GM18502 (cell line): ENCODE results near the gene SYMPK.
"Not testable (repeated sequence)": the region's sequence is repeated elsewhere in the genome, so short reads cannot be mapped to it uniquely, and the experiment has no call there.

Experiments
- ATAC-seq: cut with Tn5 transposase; IDR thresholded peaks from one replicate; pipeline ENCODE4 v1.9.1; 2021; ENCODE audit warnings: mild to moderate bottlenecking; ENCODE audit not compliant: unreplicated experiment, poor library complexity

Gene SYMPK

DNA sequence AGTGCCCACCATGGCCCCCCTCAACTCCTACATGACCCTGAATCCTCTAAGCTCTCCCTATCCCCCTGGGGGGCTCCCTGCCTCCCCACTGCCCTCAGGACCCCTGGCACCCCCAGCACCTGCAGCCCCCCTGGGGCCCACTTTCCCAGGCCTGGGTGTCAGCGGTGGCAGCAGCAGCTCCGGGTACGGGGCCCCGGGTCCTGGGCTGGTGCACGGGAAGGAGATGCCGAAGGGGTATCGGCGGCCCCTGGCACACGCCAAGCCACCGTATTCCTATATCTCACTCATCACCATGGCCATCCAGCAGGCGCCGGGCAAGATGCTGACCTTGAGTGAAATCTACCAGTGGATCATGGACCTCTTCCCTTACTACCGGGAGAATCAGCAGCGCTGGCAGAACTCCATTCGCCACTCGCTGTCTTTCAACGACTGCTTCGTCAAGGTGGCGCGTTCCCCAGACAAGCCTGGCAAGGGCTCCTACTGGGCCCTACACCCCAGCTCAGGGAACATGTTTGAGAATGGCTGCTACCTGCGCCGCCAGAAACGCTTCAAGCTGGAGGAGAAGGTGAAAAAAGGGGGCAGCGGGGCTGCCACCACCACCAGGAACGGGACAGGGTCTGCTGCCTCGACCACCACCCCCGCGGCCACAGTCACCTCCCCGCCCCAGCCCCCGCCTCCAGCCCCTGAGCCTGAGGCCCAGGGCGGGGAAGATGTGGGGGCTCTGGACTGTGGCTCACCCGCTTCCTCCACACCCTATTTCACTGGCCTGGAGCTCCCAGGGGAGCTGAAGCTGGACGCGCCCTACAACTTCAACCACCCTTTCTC lies 9.4 kb upstream of the SYMPK start:
- no peak for ATAC-seq

DNA sequence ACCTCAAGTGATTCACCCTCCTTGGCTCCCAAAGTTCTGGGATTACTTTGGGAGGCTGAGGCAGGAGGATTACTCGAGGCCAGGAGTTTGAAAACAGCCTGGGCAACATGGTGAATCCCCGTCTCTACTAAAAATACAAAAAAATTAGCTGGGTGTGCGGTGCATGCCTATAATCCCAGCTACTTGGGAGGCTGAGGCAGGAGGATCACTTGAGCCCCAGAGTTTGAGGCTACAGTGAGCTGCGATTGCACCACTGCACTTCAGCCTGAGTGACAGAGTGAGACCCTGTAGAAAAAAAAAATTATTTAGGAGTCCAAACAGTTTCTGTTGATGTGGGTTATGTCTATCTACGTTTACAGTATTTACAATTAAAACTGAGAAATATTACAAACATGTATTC lies 7.9 kb upstream of the SYMPK start:
- no peak for ATAC-seq

DNA sequence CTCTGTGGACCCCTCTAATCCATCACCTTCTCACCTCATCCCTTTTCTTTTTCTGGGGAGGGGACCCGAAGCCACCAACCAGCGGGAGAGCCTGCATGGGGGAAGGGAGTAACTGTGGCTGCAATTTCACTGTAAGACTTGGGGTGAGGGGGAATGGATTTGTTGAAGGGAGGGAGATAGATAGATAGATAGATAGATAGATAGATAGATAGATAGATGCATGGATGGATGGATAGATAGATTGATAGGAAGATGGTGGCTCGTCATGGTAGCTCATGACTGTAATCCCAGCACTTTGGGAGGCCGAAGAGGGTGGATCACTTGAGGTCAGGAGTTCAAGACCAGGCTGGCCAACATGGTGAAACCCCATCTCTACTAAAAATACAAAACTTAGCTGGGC lies 4.3 kb upstream of the SYMPK start:
- ATAC-seq, result not testable (repeated sequence)

GRCh38 chr19:45866400-45867176 lies 3.6 kb upstream of the SYMPK start:
- no peak for ATAC-seq

GRCh38 chr19:45865269-45865948 lies 2.5 kb upstream of the SYMPK start:
- ATAC-seq, result no peak

DNA sequence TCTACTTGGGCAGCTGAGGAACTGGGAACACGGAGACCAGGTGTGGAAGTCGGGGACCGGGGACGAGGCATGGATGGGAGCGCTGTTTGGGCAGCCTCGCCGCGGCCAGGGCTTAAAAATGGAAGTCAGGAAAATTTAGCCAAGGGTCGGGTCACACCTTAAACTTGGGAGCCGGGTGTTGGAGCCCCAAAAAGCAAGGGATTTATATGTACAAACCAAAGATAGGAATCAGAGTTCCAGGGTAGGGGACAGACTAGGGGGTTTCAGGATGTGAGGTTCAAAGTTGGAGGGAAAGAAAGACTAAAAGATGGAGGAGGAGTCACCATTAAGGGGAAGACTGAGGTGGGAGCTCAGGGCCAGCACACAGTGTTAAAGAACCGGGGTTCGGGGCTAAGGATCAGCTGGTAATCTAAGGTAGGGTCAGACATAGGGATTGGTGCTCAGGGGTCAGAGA lies 1.7 kb upstream of the SYMPK start:
- ATAC-seq, result no peak

DNA sequence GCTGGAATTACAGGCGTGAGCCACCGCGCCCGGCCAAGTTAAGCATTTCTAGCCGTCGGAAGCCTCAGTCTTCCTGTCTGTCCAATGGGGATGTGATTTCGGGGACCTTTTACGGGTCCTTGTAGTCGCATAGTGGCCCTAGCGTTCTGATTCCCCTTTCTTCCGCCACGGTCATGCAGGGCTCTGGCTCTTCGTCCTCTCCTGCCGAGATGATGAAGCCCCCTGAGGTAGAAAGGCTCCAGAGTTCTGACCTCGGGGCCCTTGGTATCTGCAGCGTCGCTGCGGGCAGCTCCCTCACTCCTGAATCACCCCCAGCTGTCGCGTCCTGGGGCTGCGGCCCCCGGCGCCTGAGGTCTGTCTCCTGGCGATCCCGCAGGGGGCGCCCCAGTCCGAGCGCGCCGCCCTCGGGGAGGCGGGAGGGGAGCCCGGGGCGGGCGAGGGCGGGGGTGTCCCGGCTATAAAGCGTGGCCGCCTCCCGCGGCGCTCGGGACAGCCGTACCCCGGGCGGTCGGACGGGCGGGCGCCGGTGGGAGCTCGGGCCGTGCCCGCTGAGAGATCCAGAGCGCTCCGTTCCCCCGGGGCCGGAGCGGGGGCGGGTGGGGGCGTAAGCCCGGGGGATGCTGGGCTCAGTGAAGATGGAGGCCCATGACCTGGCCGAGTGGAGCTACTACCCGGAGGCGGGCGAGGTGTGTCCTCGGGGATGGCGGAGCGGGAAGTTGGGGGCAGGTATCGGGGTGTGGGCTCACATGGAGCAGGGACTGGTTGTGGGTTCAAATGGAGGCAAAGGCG lies 1.1 kb upstream of the SYMPK start, which contains the start of gene FOXA3:
Gene FOXA3, plus strand, starts transcription at position 487 of the 789 bp plus-strand sequence. Its CDS starts 131 bp downstream, at position 618.
- no peak for ATAC-seq

GRCh38 chr19:45863335-45863839 lies 440 bp upstream of the SYMPK start:
- ATAC-seq, result no peak

DNA sequence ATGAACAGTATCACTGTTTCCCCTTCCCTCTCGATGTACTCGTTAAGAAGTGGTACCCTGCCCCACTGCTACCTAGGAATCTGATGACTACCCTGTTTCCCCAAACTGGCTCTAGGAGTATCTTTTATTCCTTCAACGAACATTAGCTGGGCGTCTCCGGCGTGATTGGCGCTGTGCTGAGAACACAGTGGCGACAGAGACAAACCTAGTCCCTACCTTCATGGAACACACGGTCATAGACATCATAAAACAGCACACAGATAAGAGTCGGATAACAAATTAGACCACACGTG lies 730 bp downstream of the SYMPK start:
- no peak for ATAC-seq

DNA sequence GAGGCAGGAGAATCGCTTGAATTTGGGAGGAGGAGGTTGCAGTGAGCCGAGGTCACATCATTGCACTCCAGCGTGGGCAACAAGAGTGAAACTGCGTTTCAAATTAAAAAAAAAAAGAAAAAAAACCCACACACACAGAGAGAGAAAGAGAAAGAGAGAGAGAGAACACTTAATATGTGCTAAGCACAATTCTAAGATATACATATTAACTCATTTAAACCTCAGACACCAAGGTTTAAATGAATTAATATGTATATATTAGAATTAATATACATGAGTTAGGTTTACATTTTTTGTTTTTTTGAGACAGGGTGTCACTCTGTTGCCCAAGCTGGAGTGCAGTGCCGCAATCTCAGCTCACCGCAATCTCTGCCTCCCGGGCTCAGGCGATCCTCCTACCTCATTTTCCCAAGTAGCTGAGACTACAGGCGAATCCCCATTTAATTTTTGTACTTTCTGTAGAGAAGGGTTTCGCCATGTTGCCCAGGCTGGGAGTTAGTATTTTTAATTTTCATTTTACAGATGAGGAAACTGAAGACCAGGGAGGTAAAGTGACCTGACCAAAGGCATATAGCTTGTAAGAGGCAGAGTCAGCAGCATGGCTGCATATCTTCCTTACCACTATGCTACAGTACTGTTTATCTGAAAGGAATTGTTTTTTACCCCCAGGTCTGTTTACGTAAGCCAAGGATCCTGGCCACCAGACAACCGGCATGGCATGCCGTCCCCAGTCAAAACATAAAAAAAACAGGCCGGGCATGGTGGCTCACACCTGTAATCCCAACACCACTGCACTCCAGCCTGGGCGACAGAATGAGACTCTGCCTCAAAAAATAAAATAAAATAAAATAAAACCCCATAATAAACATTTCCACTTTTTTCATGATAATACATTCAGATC lies 2.3 kb downstream of the SYMPK start:
- ATAC-seq, result no peak

DNA sequence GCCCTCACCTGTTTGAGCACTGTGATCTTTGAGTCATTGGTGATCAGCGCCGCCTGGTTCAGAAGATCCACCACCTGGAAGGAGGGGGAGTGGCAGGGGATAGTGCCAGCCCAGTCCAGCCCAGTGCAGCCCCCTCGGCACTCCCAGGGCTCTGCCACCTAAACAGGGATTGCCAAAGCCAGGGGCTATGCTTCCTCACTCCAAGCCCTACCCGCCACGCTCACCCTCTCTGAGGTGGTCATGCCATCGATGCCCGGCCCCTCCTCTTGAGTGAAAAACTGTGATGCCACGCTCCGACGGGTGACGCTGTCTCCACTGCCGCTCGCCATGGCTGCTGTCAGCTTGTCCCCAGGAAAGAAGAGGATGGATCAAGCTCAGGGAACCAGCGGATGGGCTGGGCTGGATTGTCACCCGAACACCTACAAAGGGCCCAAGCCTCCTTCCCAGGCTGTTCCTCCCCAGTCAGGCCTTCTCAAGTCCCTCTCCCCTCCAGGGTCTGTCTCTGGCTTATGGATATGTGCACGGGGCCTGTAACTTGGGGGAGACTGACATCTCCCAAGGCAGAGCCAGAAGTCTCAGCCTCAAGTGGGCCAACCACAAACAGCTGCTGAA lies 8.7 kb downstream of the SYMPK start:
- no peak for ATAC-seq

DNA sequence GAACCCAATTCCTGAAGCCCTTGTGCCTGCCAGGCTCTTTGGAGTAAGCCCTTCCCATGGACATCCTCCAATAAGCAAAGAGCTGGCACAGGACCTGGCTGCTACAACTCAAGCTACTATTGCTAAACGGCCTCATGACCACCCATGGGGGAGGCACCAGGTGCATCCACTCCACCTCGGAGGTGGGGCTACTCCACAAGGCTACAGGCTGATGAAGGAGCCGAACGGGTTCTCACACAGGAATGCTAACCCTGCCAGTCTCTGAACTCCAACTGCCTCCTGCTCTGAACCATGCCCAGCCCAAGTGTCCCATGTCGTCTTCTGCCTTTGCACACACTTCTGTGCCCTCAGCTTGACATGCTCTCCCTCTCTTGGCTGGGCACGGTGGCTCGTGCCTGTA lies 10.0 kb downstream of the SYMPK start:
- no peak for ATAC-seq

DNA sequence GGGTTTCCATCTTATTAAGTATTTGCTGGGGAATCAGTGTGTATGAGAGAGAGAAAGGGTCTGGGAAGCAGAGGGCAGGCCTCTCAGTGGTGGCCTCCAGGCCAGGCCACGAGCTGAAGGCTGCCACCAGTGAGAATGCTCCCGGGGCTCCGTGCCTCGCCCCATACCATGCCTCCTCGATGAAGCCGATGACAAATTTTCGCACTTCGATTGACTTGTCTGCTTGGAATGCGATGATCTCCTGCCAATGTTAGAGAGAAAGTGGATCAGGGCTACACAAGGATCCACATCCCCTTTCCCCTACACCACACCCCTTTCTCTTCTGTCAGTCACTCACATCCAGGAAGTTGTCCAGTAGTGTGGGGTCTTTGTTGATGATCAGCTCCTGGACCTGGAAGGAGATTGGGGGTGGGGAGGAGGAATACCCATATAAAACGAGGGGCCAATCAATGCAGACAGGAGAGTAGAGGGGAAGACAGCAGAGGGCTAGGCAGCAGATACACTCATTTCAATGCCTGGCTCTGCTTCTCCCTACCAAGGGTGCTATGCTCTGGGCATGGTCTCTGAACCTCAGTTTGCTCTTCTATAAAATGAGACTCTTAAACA lies 10.7 kb downstream of the SYMPK start:
- no peak for ATAC-seq

- ATAC-seq, result no peak
Observed at GRCh38 chr19:45848922-45849321, 14.0 kb downstream of the SYMPK start.

DNA sequence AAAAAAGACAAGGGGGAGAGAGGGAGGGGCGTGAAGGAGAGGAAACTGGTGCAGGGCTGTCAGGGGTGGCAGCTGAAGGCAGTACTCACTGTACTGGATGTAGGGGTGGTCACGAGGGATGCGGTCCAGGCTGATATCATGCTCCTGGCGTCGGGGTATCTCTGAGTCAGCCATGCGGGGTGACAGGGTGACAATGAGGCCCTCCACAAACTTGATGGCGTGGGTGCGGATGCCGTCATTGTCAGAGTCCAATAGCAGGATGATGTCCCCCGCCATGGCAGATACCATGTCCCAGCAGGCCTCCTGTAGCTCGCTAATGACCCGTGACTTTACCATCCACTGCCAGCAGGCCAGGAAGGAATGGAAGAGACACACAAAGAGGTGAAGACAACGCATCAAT lies 15.3 kb downstream of the SYMPK start:
- ATAC-seq, result no peak

DNA sequence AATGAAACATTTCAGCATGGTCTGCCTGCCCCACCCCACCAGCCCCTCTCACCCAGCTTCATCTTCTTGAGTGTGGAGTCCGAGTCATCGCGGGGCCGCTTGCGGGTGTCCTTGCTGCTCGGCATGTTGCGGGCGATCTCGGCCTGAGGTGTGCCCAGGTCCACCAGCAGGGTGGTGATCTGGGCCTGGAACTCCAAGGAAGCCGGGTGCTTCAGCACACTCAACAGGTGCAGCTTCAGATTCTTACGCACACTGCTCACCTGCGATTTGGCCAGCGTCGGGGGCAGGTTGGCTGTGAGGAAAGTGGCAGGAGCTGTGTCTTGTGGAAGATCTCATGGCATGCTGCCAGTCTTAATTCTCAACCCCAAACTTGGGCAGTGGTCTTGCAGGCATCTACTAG lies 20.7 kb downstream of the SYMPK start:
- ATAC-seq, result no peak

DNA sequence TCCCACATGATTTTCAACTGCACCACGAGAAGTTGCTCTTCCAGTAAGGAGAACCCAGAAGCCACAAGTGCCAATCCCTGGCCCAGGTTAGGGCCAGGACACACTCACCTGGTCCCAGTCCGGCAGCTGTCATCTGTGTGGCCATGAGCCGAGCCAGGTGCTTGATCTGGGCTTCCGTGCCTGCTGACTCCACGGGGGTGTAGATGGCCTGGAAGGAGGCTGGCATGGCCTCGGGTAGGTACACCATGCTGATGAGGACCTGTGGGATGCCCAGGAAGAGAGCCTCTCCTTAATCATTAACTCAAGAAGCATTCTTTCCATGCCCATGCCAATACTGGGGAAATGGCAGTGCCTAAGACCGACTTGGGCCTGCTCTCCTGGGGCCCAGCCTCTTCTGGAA lies 28.0 kb downstream of the SYMPK start:
- no peak for ATAC-seq

GRCh38 chr19:45828945-45829344 lies 34.0 kb downstream of the SYMPK start:
- no peak for ATAC-seq
